Stimulated activated CD4-positive, alpha-beta T cell treated with anti-CD3 and anti-CD28 coated beads, Interleukin-2, amount 100 ng/mL, for 24 hours (primary cell): ENCODE results near the gene TUBB8.
"Not testable (repeated sequence)": the region's sequence is repeated elsewhere in the genome, so short reads cannot be mapped to it uniquely, and the experiment has no call there.

Experiments used
- DNase-seq, 2 donors: peaks; one replicate each; pipeline ENCODE4 v3.0.0-alpha.2; 2020

The TUBB8 gene

GRCh38 chr10:48996-49395 lies at the start of gene TUBB8:
Gene TUBB8 (minus strand): TSS chr10:49296. CDS start chr10:49238, 58 bp downstream.
- DNase-seq, result no peak

GRCh38 chr10:96466-96865 lies 47.4 kb upstream of the TUBB8 start:
- no peak for DNase-seq

GRCh38 chr10:95356-96115 lies 46.4 kb upstream of the TUBB8 start:
- DNase-seq, result no peak

GRCh38 chr10:94613-95012 lies 45.5 kb upstream of the TUBB8 start:
- no peak for DNase-seq

GRCh38 chr10:92846-93245 lies 43.8 kb upstream of the TUBB8 start:
- DNase-seq, result no peak

- DNase-seq, result no peak
Measured at GRCh38 chr10:92153-92552, 43.1 kb upstream of the TUBB8 start.

GRCh38 chr10:91313-91712 lies 42.2 kb upstream of the TUBB8 start:
- DNase-seq, result no peak

- DNase-seq, result no peak
Measured at GRCh38 chr10:90161-90560, 41.1 kb upstream of the TUBB8 start.

GRCh38 chr10:89248-89647 lies 40.2 kb upstream of the TUBB8 start:
- no peak for DNase-seq

- DNase-seq, result no peak
Measured at GRCh38 chr10:88253-88652, 39.2 kb upstream of the TUBB8 start.

- no peak for DNase-seq
Measured at GRCh38 chr10:87177-88080, 38.3 kb upstream of the TUBB8 start.

- no peak for DNase-seq
Measured at GRCh38 chr10:86031-86430, 36.9 kb upstream of the TUBB8 start.

- DNase-seq, result no peak
Measured at GRCh38 chr10:85044-85443, 35.9 kb upstream of the TUBB8 start.

GRCh38 chr10:83930-84530 lies 34.9 kb upstream of the TUBB8 start:
- no peak for DNase-seq

GRCh38 chr10:80477-81105 lies 31.5 kb upstream of the TUBB8 start:
- no peak for DNase-seq

GRCh38 chr10:79532-80215 lies 30.6 kb upstream of the TUBB8 start:
- DNase-seq, result no peak

GRCh38 chr10:78556-78955 lies 29.5 kb upstream of the TUBB8 start:
- DNase-seq, result no peak

- DNase-seq, result not testable (repeated sequence)
Measured at GRCh38 chr10:74266-74621, 25.1 kb upstream of the TUBB8 start.

- DNase-seq, result peak; percentile 47 to 56
Measured at GRCh38 chr10:73543-74265, 24.6 kb upstream of the TUBB8 start.

- DNase-seq, result not testable (repeated sequence)
Measured at GRCh38 chr10:68156-68555, 19.1 kb upstream of the TUBB8 start.

GRCh38 chr10:49926-50325 lies 830 bp upstream of the TUBB8 start:
- not testable (repeated sequence) for DNase-seq

GRCh38 chr10:47864-48263 lies 1.2 kb downstream of the TUBB8 start:
- not testable (repeated sequence) for DNase-seq
